Central memory CD8-positive, alpha-beta T cell (primary cell): ENCODE results near the gene LENG8.

ENCODE experiments used
- ATAC-seq: fragments of 150-1000 bp; cut with Tn5 transposase; replicated peaks from 2 replicates; pipeline ENCODE4 v1.10.0; 2022; ENCODE audit warnings: mild to moderate bottlenecking, moderate FRiP score, moderate number of reproducible peaks; ENCODE audit not compliant: poor library complexity, severe bottlenecking; ENCODE audit errors: extremely low read depth
- DNase-seq, 2 donors: peaks; one replicate each; pipeline ENCODE4 v3.0.0; 2021; ENCODE audit warnings: low spot score in 2 of 2
- H3K27ac Mint-ChIP-seq: one replicate; pipeline ENCODE4 v1.8.0; 2022; ENCODE audit warnings: low read depth, mild to moderate bottlenecking, moderate library complexity, mixed read lengths
- H3K27me3 Mint-ChIP-seq: one replicate; pipeline ENCODE4 v1.8.0; 2022; ENCODE audit warnings: mixed read lengths
- H3K36me3 Mint-ChIP-seq: one replicate; pipeline ENCODE4 v1.8.0; 2022; ENCODE audit warnings: mild to moderate bottlenecking, moderate library complexity, mixed read lengths; ENCODE audit not compliant: insufficient read depth
- H3K4me1 Mint-ChIP-seq: one replicate; pipeline ENCODE4 v1.8.0; 2022; ENCODE audit warnings: mixed read lengths
- H3K4me3 Mint-ChIP-seq: one replicate; pipeline ENCODE4 v1.8.0; 2022; ENCODE audit warnings: mild to moderate bottlenecking, moderate library complexity, mixed read lengths
- H3K9me3 Mint-ChIP-seq: one replicate; pipeline ENCODE4 v1.8.0; 2022; ENCODE audit warnings: mixed read lengths

Gene LENG8

DNA sequence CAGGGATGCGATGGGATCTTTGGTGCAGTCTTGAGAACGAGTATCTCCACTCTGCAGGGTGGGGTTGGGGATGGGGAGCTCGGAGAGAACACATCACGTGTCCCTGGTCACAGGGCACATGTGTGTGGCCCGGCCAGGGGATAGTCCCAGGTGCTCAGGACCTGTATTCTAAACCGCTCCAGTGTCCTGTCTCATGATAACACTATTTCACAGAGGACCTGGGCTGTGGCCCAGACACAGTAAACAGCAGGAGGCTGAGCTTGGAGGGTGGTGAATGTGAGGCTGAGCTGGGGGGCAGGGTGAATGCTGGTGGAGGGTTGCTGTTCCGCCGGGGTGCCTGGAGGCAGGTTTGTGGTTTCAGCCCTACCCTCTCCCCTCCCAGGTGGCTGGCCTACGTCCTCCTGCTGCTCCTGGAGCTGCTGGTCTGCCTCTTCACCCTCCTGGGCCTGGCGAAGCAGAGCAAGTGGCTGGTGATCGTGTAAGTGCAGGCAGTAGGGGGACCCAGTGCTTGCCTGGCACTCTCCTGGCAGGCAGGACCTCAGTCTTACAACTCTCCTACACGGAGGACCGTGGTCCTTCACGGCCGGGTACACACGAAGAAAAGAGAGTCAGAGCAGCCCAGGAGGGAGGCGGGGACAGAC, 22.6 kb upstream of the LENG8 start:
- no peak for ATAC-seq
- Mint-ChIP-seq H3K27me3 (peaks cover 63% of the 10 kb centered on the region), H3K4me1 (peaks cover 12% of the 10 kb centered on the region), H3K27ac (no peak overlapping the region), H3K9me3 (no peaks in the 10 kb centered on the region), H3K36me3 (peaks cover 1% of the 10 kb centered on the region), H3K4me3 (no peak overlapping the region)
- no peak for DNase-seq

DNA sequence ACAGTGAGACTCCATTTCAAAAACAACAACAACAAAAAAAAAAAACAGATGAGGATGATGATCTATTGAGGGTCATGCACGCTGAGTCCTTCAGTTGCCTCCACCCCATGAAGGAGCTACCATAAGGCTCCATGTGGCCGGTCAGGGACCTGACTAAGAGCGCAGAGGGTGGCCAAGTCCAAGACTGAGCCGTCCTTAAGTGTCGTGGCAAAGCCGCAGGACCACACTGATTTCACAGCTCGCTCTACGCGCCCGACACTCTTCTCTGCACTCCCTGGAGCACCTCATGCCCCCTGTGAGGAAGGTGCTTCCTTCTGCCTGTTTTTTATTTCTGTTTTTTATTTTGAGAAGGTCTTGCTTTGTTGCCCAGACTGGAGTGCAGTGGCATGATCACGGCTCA, 21.4 kb upstream of the LENG8 start:
- no peak overlapping the region for H3K27ac Mint-ChIP-seq

GRCh38 chr19:54428323-54429175, 20.4 kb upstream of the LENG8 start:
- ATAC-seq (no peak), DNase-seq (no peak)
- Mint-ChIP-seq H3K4me3 (no peak overlapping the region), H3K27ac (no peak overlapping the region), H3K9me3 (no peaks in the 10 kb centered on the region), H3K36me3 (no peaks in the 10 kb centered on the region), H3K4me1 (peaks cover 13% of the 10 kb centered on the region), H3K27me3 (peaks cover 53% of the 10 kb centered on the region)

More for the DNA sequence above, 21.4 kb upstream of the LENG8 start:
- Mint-ChIP-seq H3K4me1 (peaks cover 13% of the 10 kb centered on the region), H3K9me3 (no peaks in the 10 kb centered on the region), H3K4me3 (no peak overlapping the region), H3K36me3 (peaks cover under 1% of the 10 kb centered on the region), H3K27me3 (peaks cover 63% of the 10 kb centered on the region)
- DNase-seq (no peak), ATAC-seq (no peak)

GRCh38 chr19:54429176-54429495, 19.9 kb upstream of the LENG8 start:
- Mint-ChIP-seq H3K27ac (no peak overlapping the region), H3K27me3 (peaks cover 48% of the 10 kb centered on the region), H3K4me1 (peaks cover 17% of the 10 kb centered on the region), H3K4me3 (peak overlapping the region; percentile 37), H3K36me3 (no peaks in the 10 kb centered on the region), H3K9me3 (no peaks in the 10 kb centered on the region)
- ATAC-seq (no peak), DNase-seq (no peak)

DNA sequence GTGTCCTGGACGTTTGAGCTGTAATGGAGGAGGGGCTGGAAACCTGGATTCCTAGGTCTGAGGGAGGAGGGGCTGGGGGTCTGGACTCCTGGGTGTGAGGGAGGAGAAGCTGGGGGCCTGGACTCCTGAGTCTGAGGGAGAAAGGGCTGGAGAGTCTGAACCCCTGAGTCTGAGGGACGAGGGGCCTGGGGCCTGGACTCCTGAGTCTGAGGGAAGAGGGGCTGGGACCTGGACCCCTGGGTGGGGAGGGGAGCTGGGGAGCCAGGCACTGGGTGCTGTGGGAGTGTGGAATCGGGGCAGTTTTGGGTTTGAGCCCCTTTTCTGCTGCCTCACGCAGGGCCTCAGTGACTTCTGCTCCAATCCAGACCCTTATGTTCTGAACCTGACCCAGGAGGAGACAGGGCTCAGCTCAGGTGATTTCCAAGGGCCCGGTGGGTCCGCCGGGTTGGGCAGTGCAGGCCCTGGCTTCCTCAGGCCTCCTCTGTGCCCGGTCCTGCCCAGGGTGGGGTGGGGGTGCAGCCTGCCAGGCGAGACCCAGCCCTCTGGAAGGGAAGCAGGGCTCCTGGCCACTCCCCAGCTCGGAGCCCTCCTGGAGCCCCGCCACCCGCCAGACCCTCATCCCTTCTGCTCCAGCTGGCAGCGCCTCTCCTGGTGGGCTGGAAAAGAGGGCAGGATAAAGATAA, 19.3 kb upstream of the LENG8 start:
- DNase-seq = no peak
- Mint-ChIP-seq H3K27ac (no peak overlapping the region), H3K27me3 (peaks cover 42% of the 10 kb centered on the region), H3K4me1 (peaks cover 23% of the 10 kb centered on the region), H3K4me3 (peak overlapping the region; percentile 37), H3K36me3 (no peaks in the 10 kb centered on the region), H3K9me3 (no peaks in the 10 kb centered on the region)
- ATAC-seq = no peak

GRCh38 chr19:54430306-54431254, 18.4 kb upstream of the LENG8 start:
- Mint-ChIP-seq H3K27ac (no peak overlapping the region), H3K4me1 (peaks cover 28% of the 10 kb centered on the region), H3K9me3 (no peaks in the 10 kb centered on the region), H3K4me3 (peak overlapping the region; percentile 41), H3K36me3 (no peaks in the 10 kb centered on the region), H3K27me3 (peaks cover 33% of the 10 kb centered on the region)
- DNase-seq (no peak), ATAC-seq (peak; percentile 65)

DNA sequence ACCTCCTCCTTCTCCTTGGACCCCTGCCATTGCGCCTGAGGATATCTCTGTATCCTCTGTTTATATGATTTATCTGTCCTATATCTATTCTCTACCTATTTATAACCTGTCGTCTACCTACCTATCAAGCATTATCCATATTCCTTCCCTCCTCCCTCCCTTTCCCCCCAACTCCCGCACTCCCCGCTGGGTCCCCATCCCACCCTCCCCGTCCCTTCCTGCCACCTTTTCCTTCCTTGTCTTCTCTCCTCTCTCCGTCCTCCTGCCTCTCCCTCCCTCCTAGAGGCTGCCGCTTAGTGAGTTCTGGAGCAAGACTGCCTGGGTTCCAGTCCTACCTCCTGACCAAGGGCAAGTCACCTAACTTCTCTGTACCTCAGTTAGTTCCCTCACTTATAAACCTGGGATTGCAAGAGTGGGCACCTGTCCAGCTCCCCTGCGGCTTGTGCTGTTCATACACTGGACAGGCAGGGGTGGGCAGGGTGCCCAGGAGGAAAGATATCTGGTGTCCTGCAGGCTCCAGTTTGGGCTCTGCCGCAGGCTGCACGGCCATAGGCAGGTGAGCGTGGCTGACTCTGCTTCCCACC, 17.7 kb upstream of the LENG8 start:
- Mint-ChIP-seq H3K27ac (no peak overlapping the region), H3K36me3 (no peaks in the 10 kb centered on the region), H3K27me3 (peaks cover 25% of the 10 kb centered on the region), H3K9me3 (no peaks in the 10 kb centered on the region), H3K4me1 (peaks cover 28% of the 10 kb centered on the region), H3K4me3 (peak overlapping the region; percentile 41)
- DNase-seq (no peak), ATAC-seq (no peak)

- DNase-seq (no peak), ATAC-seq (no peak)
- H3K9me3 Mint-ChIP-seq = no peaks in the 10 kb centered on the region
- H3K4me3 Mint-ChIP-seq = no peak overlapping the region
- H3K27ac Mint-ChIP-seq = no peak overlapping the region
- peaks cover 33% of the 10 kb centered on the region for H3K4me1 Mint-ChIP-seq
- H3K36me3 Mint-ChIP-seq = no peaks in the 10 kb centered on the region
- H3K27me3 Mint-ChIP-seq = peaks cover 21% of the 10 kb centered on the region
These were observed 16.8 kb upstream of the LENG8 start for GRCh38 chr19:54432144-54432738.

- ATAC-seq (no peak), DNase-seq (no peak)
- Mint-ChIP-seq H3K36me3 (no peaks in the 10 kb centered on the region), H3K27ac (no peak overlapping the region), H3K9me3 (no peaks in the 10 kb centered on the region), H3K4me3 (no peak overlapping the region), H3K27me3 (peaks cover 19% of the 10 kb centered on the region), H3K4me1 (peaks cover 33% of the 10 kb centered on the region)
These were observed 15.3 kb upstream of the LENG8 start for GRCh38 chr19:54433697-54434096.

DNA sequence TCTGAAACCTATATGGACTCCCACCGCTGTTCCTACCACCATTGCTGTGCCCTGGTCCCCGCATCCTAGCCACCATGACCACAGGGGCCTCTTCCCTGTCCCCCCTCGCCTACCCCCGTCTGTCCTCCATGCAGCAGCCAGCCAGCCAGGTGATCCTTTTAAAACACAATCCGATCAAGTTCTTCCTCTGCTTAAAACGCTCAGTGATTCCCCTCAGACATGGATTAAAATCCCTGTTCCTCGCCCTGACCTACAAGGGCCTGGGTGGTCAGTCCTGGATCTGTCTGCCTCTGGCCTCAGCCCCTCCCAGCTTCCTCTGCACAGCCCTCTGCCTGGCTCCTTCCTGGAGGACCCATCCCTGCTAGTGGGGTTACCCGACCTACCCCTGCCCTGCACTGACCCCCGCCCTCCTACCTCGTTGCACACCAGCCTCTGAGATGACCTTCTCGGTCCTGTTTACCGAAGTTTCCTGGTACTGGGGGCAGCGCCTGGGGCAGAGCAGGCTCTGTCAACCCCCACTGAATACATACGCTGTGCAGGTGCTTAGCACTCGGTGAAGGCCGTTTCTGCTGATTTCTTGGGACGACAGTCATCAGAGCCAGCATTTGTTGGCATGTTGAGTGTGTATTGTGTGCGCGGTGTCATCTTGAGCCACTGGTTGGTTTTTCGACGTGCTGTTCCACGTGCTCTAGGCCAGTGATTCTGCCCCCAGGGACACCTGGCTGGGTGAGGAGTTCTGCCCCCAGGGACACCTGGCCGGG, 14.7 kb upstream of the LENG8 start:
- ATAC-seq = no peak
- DNase-seq = no peak
- no peaks in the 10 kb centered on the region for H3K9me3 Mint-ChIP-seq
- H3K4me1 Mint-ChIP-seq = peaks cover 33% of the 10 kb centered on the region
- H3K36me3 Mint-ChIP-seq = no peaks in the 10 kb centered on the region
- H3K27me3 Mint-ChIP-seq = peaks cover 13% of the 10 kb centered on the region
- no peak overlapping the region for H3K27ac Mint-ChIP-seq
- no peak overlapping the region for H3K4me3 Mint-ChIP-seq

DNA sequence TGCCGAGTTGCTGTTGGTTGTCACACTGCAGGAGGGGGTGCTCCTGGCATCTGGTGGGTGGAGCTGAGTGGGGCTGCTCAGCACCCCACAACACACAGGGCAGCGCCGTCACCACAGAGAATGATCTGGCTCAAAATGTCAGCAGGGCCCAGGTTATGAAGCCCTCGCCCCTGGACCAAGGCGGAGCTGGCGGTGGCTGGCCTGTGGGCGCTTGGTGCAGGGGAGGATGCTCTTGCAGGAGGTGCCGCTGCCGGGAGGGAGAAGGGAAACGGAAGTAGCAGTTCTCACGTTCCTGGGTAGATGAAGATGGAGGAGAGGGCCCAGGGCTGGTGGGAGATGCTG, 14.2 kb upstream of the LENG8 start:
- peaks cover 8% of the 10 kb centered on the region for H3K27me3 Mint-ChIP-seq

More for the DNA sequence above, 14.2 kb upstream of the LENG8 start:
- DNase-seq = no peak
- Mint-ChIP-seq H3K4me1 (peaks cover 31% of the 10 kb centered on the region), H3K27ac (no peak overlapping the region), H3K36me3 (no peaks in the 10 kb centered on the region), H3K9me3 (no peaks in the 10 kb centered on the region), H3K4me3 (no peak overlapping the region)
- ATAC-seq = no peak
